GM12878 (cell line): ENCODE data around the gene SBF2. TPM values are rescaled to one million over a fixed set of nuclear protein-coding genes. Genes with fewer than 3 reads are reported as not detected.

ENCODE experiments used
- ATAC-seq: fragments of 200-7000 bp; cut with Tn5 transposase; 3 replicates; pipeline ENCODE4 v1.9.1; 2020; ENCODE audit warnings: mild to moderate bottlenecking, moderate library complexity
- BruUV-seq: library from RNA; stranded (reverse); fragments of 400-500 nt; replicated peaks from 2 replicates; lab custom pipeline; 2021; lab: Mats Ljungman, UMichigan
- CTCF ChIA-PET: fragments of 300-600 bp; sonication (Branson Sonifier 250); formaldehyde crosslinking; extraction: SDS; loops from one replicate; lab custom pipeline; 2021; ENCODE audit warnings: inconsistent platforms; lab: Yijun Ruan, JAX
- POLR2A ChIA-PET: fragments of 350-600 bp; formaldehyde crosslinking; extraction: SDS; loops from one replicate; lab custom pipeline; 2021; ENCODE audit warnings: inconsistent platforms; lab: Charles Lee
- RAD21 ChIA-PET: fragments of 300-600 bp; sonication (Branson Sonifier 250); formaldehyde crosslinking; loops from one replicate; lab custom pipeline; 2023; ENCODE audit warnings: antibody characterized with exemption; ENCODE audit not compliant: unreplicated experiment; lab: Charles Lee
- SMC1A ChIA-PET: fragments of 300-600 bp; sonication (Branson Sonifier 250); formaldehyde crosslinking; loops from one replicate; lab custom pipeline; 2023; ENCODE audit not compliant: unreplicated experiment, uncharacterized antibody; lab: Charles Lee
- DNase-seq: peaks from one replicate; pipeline ENCODE4 v3.0.0-alpha.2; 2011; ENCODE audit warnings: low read depth, low spot score
- FAIRE-seq: peaks from 3 replicates; lab custom pipeline; 2011; peaks lifted over from hg19 to GRCh38; lab: Jason Lieb, UNC
- H2AFZ ChIP-seq: 2 replicates; pipeline ENCODE4 v1.6.0; 2011; ENCODE audit warnings: low read depth, low read length, control low read depth; ENCODE audit not compliant: control insufficient read depth
- H3K27ac ChIP-seq: 2 replicates; pipeline ENCODE4 v1.5.1; 2011; ENCODE audit warnings: control low read depth; ENCODE audit not compliant: control insufficient read depth, insufficient read depth
- H3K27me3 ChIP-seq, 2 experiments: replicated peaks in 1 of 2; 2 replicates each; pipeline versions ENCODE4 v1.6.0 to v1.6.1; 2011; ENCODE audit warnings: low read length in 1 of 2; ENCODE audit not compliant: control insufficient read depth in 2 of 2, insufficient read depth in 2 of 2
- H3K36me3 ChIP-seq, 2 experiments: 2 replicates each; pipeline ENCODE4 v1.5.1; 2011; ENCODE audit warnings: low read length in 1 of 2; ENCODE audit not compliant: control insufficient read depth in 2 of 2, insufficient read depth in 2 of 2
- H3K4me1 ChIP-seq: 2 replicates; pipeline ENCODE4 v1.6.1; 2011; ENCODE audit warnings: mild to moderate bottlenecking, low read length, moderate library complexity, mixed read lengths; ENCODE audit not compliant: control insufficient read depth, insufficient read depth
- H3K4me2 ChIP-seq: 2 replicates; pipeline ENCODE4 v1.6.0; 2011; ENCODE audit warnings: control low read depth; ENCODE audit not compliant: control insufficient read depth, insufficient read depth
- H3K4me3 ChIP-seq: fragments of 200-600 bp; sonication (generic); 2 replicates; pipeline ENCODE4 v1.5.1; 2016
- H3K79me2 ChIP-seq: 2 replicates; pipeline ENCODE4 v1.6.0; 2011; ENCODE audit warnings: low read length; ENCODE audit not compliant: control insufficient read depth, insufficient read depth
- H3K9ac ChIP-seq: 2 replicates; pipeline ENCODE4 v1.8.0; 2011; ENCODE audit warnings: low read length, control low read depth, mixed read lengths; ENCODE audit not compliant: control insufficient read depth, insufficient read depth
- H3K9me3 ChIP-seq: replicated peaks from 3 replicates; pipeline ENCODE4 v1.5.1; 2011; ENCODE audit warnings: mild to moderate bottlenecking, low read length; ENCODE audit not compliant: control insufficient read depth, insufficient read depth
- H4K20me1 ChIP-seq: 2 replicates; pipeline ENCODE4 v1.6.0; 2011; ENCODE audit not compliant: control insufficient read depth, insufficient read depth
- GABPA ChIP-seq: IDR thresholded peaks from 2 replicates; pipeline ENCODE4 v1.6.1; 2014; ENCODE audit warnings: antibody characterized with exemption, low read depth, mild to moderate bottlenecking, inconsistent platforms
- HCFC1 ChIP-seq: fragments of 150-350 bp; IDR thresholded peaks from 2 replicates; pipeline ENCODE4 v1.6.1; 2014; ENCODE audit warnings: low read length
- KDM1A ChIP-seq: fragments of 200-600 bp; sonication (generic); IDR thresholded peaks from 2 replicates; pipeline ENCODE4 v1.6.1; 2016; ENCODE audit warnings: borderline replicate concordance
- RB1 ChIP-seq: fragments of 450-650 bp; formaldehyde crosslinking; IDR thresholded peaks from 2 replicates; pipeline ENCODE4 v1.6.1; 2017; ENCODE audit warnings: mild to moderate bottlenecking, borderline replicate concordance
- SIN3A ChIP-seq: IDR thresholded peaks from 2 replicates; pipeline ENCODE4 v1.6.1; 2012; ENCODE audit warnings: low read depth, low read length, improper control_type of control experiment
- SREBF1 ChIP-seq: IDR thresholded peaks from 2 replicates; pipeline ENCODE4 v1.6.1; 2012; ENCODE audit warnings: mild to moderate bottlenecking, low read length
- TCF12 ChIP-seq: IDR thresholded peaks from 2 replicates; pipeline ENCODE4 v1.6.1; 2011; ENCODE audit warnings: low read depth, mild to moderate bottlenecking, low read length
- ZNF622 ChIP-seq: fragments of 450-650 bp; IDR thresholded peaks from 2 replicates; pipeline ENCODE4 v1.6.1; 2017; ENCODE audit warnings: mild to moderate bottlenecking, inconsistent platforms
- WGBS: methylation state at CpG from one replicate; pipeline ENCODE4 v1.1.6; 2016; ENCODE audit warnings: low lambda C conversion rate; ENCODE audit not compliant: insufficient replicate concordance, insufficient coverage; ENCODE audit errors: missing lambda C conversion rate; 5-methylcytosine and 5-hydroxymethylcytosine counted together
- in situ Hi-C: fragments of 300-500 bp; cut with MboI; formaldehyde crosslinking; loops from 9 replicates; pipeline ENCODE4 v1.14.3; 2018; ENCODE audit warnings: mixed read lengths
- intact Hi-C: fragments of 100-400 bp; cut with micrococcal nuclease; formaldehyde crosslinking; loops from one replicate; pipeline ENCODE4 v1.14.2; 2022; ENCODE audit not compliant: unreplicated experiment
- polyA plus RNA-seq, 11 experiments: library from polyadenylated mRNA; depleted of rRNA in 4 of 11; unstranded in 6 of 11; stranded (reverse) in 5 of 11; fragments of >200 nt; fragmentation: Nextera tagmentation in 4 of 11; fragmentation: Illumina TruSeq in 1 of 11; extraction: Ambion mirVana in 4 of 11; extraction: Trizol in 1 of 11; gene quantifications; 1 replicate in 1 of 11; 2 replicates in 10 of 11; pipeline versions ENCODE4 v1.2.1 to v1.2.3, GENCODE V29; 2011 to 2016; ENCODE audit warnings: inconsistent platforms in 2 of 11, missing spikeins in 2 of 11, low read depth in 1 of 11
- total RNA-seq, 4 experiments: library from RNA; depleted of rRNA in 3 of 4; stranded (reverse); fragments of >200 nt in 3 of 4; fragmentation: Illumina TruSeq in 1 of 4; extraction: Trizol in 1 of 4; gene quantifications; 2 replicates each; pipeline versions ENCODE4 v1.2.1 to v1.2.3, GENCODE V29; 2013 to 2021
- TF ChIP-seq, protein P1 (sequence below): fragments of 450-650 bp; IDR thresholded peaks from 2 replicates; pipeline ENCODE4 v1.6.1; 2017; ENCODE audit warnings: mild to moderate bottlenecking
- TF ChIP-seq, protein P2 (sequence below): fragments of 450-650 bp; formaldehyde crosslinking; IDR thresholded peaks from 2 replicates; pipeline ENCODE4 v1.4.0; 2020; ENCODE audit warnings: mild to moderate bottlenecking, moderate library complexity

SBF2 gene
- total and polyA plus RNA-seq, 10 of the 15 experiments (the other 5 are each of a cell fraction or from before 2014, with no cell fraction given): 0.24 to 2.3 (median 1.1) TPM

DNA sequence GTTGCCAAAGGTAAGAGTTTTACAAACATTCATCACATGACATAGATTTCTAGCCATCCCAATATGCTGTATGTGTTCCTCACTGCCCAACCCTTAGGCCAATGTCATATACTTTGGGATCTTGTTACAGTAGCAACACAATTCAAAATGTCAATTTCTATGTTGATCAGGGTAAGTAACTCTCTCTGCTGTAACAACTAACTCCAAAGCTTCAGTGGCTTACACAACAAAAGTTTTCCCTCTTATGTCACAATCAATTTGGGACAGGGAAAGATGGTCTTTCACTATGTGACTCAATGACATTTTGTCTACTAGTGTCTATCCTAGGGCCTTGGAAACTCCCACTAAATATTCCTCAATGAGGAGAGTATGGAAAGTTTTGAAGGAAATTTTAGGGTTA, 144.5 kb downstream of the SBF2 start (continued):
- TF ChIP-seq GABPA: no peak
- TF ChIP-seq TCF12: no peak
- TF ChIP-seq HCFC1: no peak
- TF ChIP-seq ZNF622: no peak
- no peak for TF ChIP-seq SIN3A

GRCh38 chr11:10147195-10147594, 146.8 kb downstream of the SBF2 start:
- no peaks in the 10 kb centered on the region for H3K9me3 ChIP-seq
- H2AFZ ChIP-seq: no peak overlapping the region
- DNase-seq (no peak), FAIRE-seq (no peak), ATAC-seq (no peak)
- in situ Hi-C loops (no loop called here), intact Hi-C loops (no loop called here)
- ChIA-PET SMC1A (no interaction called here), RAD21 (no interaction called here), CTCF (no interaction called here), POLR2A (no interaction called here)
- 36% methylated on average over 3 of the region's 3 CpGs for WGBS
- no peaks in the 10 kb centered on the region for H3K4me1 ChIP-seq
- no peaks in the 10 kb centered on the region for H3K79me2 ChIP-seq
- no peaks in the 10 kb centered on the region for H4K20me1 ChIP-seq
- H3K27me3 ChIP-seq: no peaks in the 10 kb centered on the region
- TF ChIP-seq, protein P1, sequence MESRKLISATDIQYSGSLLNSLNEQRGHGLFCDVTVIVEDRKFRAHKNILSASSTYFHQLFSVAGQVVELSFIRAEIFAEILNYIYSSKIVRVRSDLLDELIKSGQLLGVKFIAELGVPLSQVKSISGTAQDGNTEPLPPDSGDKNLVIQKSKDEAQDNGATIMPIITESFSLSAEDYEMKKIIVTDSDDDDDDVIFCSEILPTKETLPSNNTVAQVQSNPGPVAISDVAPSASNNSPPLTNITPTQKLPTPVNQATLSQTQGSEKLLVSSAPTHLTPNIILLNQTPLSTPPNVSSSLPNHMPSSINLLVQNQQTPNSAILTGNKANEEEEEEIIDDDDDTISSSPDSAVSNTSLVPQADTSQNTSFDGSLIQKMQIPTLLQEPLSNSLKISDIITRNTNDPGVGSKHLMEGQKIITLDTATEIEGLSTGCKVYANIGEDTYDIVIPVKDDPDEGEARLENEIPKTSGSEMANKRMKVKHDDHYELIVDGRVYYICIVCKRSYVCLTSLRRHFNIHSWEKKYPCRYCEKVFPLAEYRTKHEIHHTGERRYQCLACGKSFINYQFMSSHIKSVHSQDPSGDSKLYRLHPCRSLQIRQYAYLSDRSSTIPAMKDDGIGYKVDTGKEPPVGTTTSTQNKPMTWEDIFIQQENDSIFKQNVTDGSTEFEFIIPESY: no peak
- TF ChIP-seq SREBF1 (no peak), RB1 (no peak), KDM1A (no peak)
- TF ChIP-seq, protein P2, sequence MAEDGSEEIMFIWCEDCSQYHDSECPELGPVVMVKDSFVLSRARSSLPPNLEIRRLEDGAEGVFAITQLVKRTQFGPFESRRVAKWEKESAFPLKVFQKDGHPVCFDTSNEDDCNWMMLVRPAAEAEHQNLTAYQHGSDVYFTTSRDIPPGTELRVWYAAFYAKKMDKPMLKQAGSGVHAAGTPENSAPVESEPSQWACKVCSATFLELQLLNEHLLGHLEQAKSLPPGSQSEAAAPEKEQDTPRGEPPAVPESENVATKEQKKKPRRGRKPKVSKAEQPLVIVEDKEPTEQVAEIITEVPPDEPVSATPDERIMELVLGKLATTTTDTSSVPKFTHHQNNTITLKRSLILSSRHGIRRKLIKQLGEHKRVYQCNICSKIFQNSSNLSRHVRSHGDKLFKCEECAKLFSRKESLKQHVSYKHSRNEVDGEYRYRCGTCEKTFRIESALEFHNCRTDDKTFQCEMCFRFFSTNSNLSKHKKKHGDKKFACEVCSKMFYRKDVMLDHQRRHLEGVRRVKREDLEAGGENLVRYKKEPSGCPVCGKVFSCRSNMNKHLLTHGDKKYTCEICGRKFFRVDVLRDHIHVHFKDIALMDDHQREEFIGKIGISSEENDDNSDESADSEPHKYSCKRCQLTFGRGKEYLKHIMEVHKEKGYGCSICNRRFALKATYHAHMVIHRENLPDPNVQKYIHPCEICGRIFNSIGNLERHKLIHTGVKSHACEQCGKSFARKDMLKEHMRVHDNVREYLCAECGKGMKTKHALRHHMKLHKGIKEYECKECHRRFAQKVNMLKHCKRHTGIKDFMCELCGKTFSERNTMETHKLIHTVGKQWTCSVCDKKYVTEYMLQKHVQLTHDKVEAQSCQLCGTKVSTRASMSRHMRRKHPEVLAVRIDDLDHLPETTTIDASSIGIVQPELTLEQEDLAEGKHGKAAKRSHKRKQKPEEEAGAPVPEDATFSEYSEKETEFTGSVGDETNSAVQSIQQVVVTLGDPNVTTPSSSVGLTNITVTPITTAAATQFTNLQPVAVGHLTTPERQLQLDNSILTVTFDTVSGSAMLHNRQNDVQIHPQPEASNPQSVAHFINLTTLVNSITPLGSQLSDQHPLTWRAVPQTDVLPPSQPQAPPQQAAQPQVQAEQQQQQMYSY (CRISPR knock-in tag): no peak
- no TSS peak for BruUV-seq
- no peak overlapping the region for H3K4me3 ChIP-seq
- no peak overlapping the region for H3K9ac ChIP-seq
- H3K27ac ChIP-seq: no peak overlapping the region
- H3K4me2 ChIP-seq: no peak overlapping the region
- no peaks in the 10 kb centered on the region for H3K36me3 ChIP-seq
